HUES6 (cell line): ENCODE data around the gene FREM1.

Experiments
- H3K27ac ChIP-seq: 2 replicates; pipeline ENCODE4 v1.7.0; 2013; ENCODE audit warnings: low read depth, mild to moderate bottlenecking, low read length, inconsistent platforms
- H3K27me3 ChIP-seq: 2 replicates; pipeline ENCODE4 v1.6.1; 2013; ENCODE audit warnings: low read length; ENCODE audit not compliant: control insufficient read depth, insufficient read depth
- H3K36me3 ChIP-seq: 2 replicates; pipeline ENCODE4 v1.6.1; 2013; ENCODE audit warnings: low read length; ENCODE audit not compliant: control insufficient read depth, insufficient read depth
- H3K4me1 ChIP-seq: 2 replicates; pipeline ENCODE4 v1.6.1; 2013; ENCODE audit warnings: low read length; ENCODE audit not compliant: control insufficient read depth, insufficient read depth
- H3K4me3 ChIP-seq: 2 replicates; pipeline ENCODE4 v1.5.1; 2013; ENCODE audit warnings: low read depth, low read length
- H3K9ac ChIP-seq: one replicate; pipeline ENCODE4 v1.6.1; 2013; ENCODE audit warnings: mild to moderate bottlenecking, low read length
- H3K9me3 ChIP-seq: 2 replicates; pipeline ENCODE4 v1.6.1; 2013; ENCODE audit warnings: low read depth, low read length; ENCODE audit not compliant: control insufficient read depth, insufficient read depth

FREM1 gene

GRCh38 chr9:14870090-14870489, 40.1 kb downstream of the FREM1 start:
- Histone ChIP-seq H3K9me3 (no peaks in the 10 kb centered on the region), H3K27me3 (no peaks in the 10 kb centered on the region), H3K36me3 (no peaks in the 10 kb centered on the region), H3K4me1 (no peaks in the 10 kb centered on the region), H3K4me3 (no peak overlapping the region), H3K27ac (no peak overlapping the region), H3K9ac (no peak overlapping the region)

- H3K4me1 ChIP-seq: no peaks in the 10 kb centered on the region
- no peak overlapping the region for H3K4me3 ChIP-seq
- H3K36me3 ChIP-seq: no peaks in the 10 kb centered on the region
- H3K9me3 ChIP-seq: no peaks in the 10 kb centered on the region
- no peaks in the 10 kb centered on the region for H3K27me3 ChIP-seq
- no peak overlapping the region for H3K27ac ChIP-seq
- no peak overlapping the region for H3K9ac ChIP-seq
These were observed 40.6 kb downstream of the FREM1 start for GRCh38 chr9:14869671-14870070.

GRCh38 chr9:14868772-14869583, 41.2 kb downstream of the FREM1 start:
- Histone ChIP-seq H3K27me3 (no peaks in the 10 kb centered on the region), H3K27ac (no peak overlapping the region), H3K4me3 (no peak overlapping the region), H3K4me1 (no peaks in the 10 kb centered on the region), H3K36me3 (no peaks in the 10 kb centered on the region), H3K9ac (no peak overlapping the region), H3K9me3 (no peaks in the 10 kb centered on the region)

- H3K4me1 ChIP-seq: no peaks in the 10 kb centered on the region
- H3K27me3 ChIP-seq: no peaks in the 10 kb centered on the region
- no peaks in the 10 kb centered on the region for H3K9me3 ChIP-seq
- no peak overlapping the region for H3K9ac ChIP-seq
- no peaks in the 10 kb centered on the region for H3K36me3 ChIP-seq
- no peak overlapping the region for H3K4me3 ChIP-seq
- no peak overlapping the region for H3K27ac ChIP-seq
These were observed 41.8 kb downstream of the FREM1 start for GRCh38 chr9:14868418-14868771.

- no peak overlapping the region for H3K27ac ChIP-seq
- no peaks in the 10 kb centered on the region for H3K36me3 ChIP-seq
- no peaks in the 10 kb centered on the region for H3K9me3 ChIP-seq
- no peak overlapping the region for H3K9ac ChIP-seq
- no peaks in the 10 kb centered on the region for H3K4me1 ChIP-seq
- no peaks in the 10 kb centered on the region for H3K27me3 ChIP-seq
- no peak overlapping the region for H3K4me3 ChIP-seq
These were observed 44.0 kb downstream of the FREM1 start for GRCh38 chr9:14866200-14866749.

GRCh38 chr9:14864309-14864708, 45.9 kb downstream of the FREM1 start:
- no peak overlapping the region for H3K27ac ChIP-seq
- H3K4me1 ChIP-seq: no peaks in the 10 kb centered on the region
- H3K36me3 ChIP-seq: no peaks in the 10 kb centered on the region

GRCh38 chr9:14863402-14863801, 46.8 kb downstream of the FREM1 start:
- Histone ChIP-seq H3K4me3 (no peak overlapping the region), H3K27me3 (no peaks in the 10 kb centered on the region), H3K27ac (no peak overlapping the region), H3K9me3 (no peaks in the 10 kb centered on the region), H3K36me3 (no peaks in the 10 kb centered on the region), H3K4me1 (no peaks in the 10 kb centered on the region), H3K9ac (no peak overlapping the region)

More at GRCh38 chr9:14864309-14864708, 45.9 kb downstream of the FREM1 start:
- Histone ChIP-seq H3K4me3 (no peak overlapping the region), H3K9ac (no peak overlapping the region), H3K9me3 (no peaks in the 10 kb centered on the region), H3K27me3 (no peaks in the 10 kb centered on the region)

GRCh38 chr9:14857449-14858305, 52.6 kb downstream of the FREM1 start:
- no peaks in the 10 kb centered on the region for H3K9me3 ChIP-seq
- H3K36me3 ChIP-seq: no peaks in the 10 kb centered on the region
- no peak overlapping the region for H3K4me3 ChIP-seq
- H3K27me3 ChIP-seq: no peaks in the 10 kb centered on the region
- no peaks in the 10 kb centered on the region for H3K4me1 ChIP-seq
- no peak overlapping the region for H3K9ac ChIP-seq
- H3K27ac ChIP-seq: no peak overlapping the region

- Histone ChIP-seq H3K9ac (no peak overlapping the region), H3K4me3 (no peak overlapping the region), H3K4me1 (no peaks in the 10 kb centered on the region), H3K36me3 (no peaks in the 10 kb centered on the region; the same call in 1 of the 2 replicates), H3K9me3 (no peaks in the 10 kb centered on the region), H3K27ac (no peak overlapping the region), H3K27me3 (no peaks in the 10 kb centered on the region)
These were observed 60.4 kb downstream of the FREM1 start for GRCh38 chr9:14849851-14850250.

GRCh38 chr9:14849296-14849695, 60.9 kb downstream of the FREM1 start:
- no peaks in the 10 kb centered on the region for H3K9me3 ChIP-seq
- no peak overlapping the region for H3K9ac ChIP-seq
- no peaks in the 10 kb centered on the region for H3K4me1 ChIP-seq
- no peaks in the 10 kb centered on the region; the same call in 1 of the 2 replicates for H3K36me3 ChIP-seq
- H3K27ac ChIP-seq: no peak overlapping the region
- H3K27me3 ChIP-seq: no peaks in the 10 kb centered on the region
- no peak overlapping the region for H3K4me3 ChIP-seq

GRCh38 chr9:14846871-14847311, 63.3 kb downstream of the FREM1 start:
- Histone ChIP-seq H3K27me3 (no peaks in the 10 kb centered on the region), H3K36me3 (no peaks in the 10 kb centered on the region; the same call in 1 of the 2 replicates), H3K4me3 (no peak overlapping the region), H3K9ac (no peak overlapping the region), H3K9me3 (no peaks in the 10 kb centered on the region), H3K4me1 (no peaks in the 10 kb centered on the region), H3K27ac (no peak overlapping the region)
